Measurements from ENCODE around the gene RORC.

- no peak for TF ChIP-seq GATA3 (IDR thresholded peaks at IDR 0.05; ENCODE audit: low read depth, low read length)
- TF ChIP-seq GATA2 (IDR thresholded peaks at IDR 0.05; ENCODE audit: low read depth, low read length): no peak
These were observed 9.2 kb downstream of the RORC start for GRCh38 chr1:151822404-151822803.

All from SH-SY5Y (cell line).